ENCODE measurements around the gene ITGB1BP1. TPM values are rescaled to one million over a fixed set of nuclear protein-coding genes. Genes with fewer than 3 reads are reported as not detected.
"Not testable (repeated sequence)": the region's sequence is repeated elsewhere in the genome, so short reads cannot be mapped to it uniquely, and the experiment has no call there.

The ITGB1BP1 gene
- total RNA-seq, 1 donor from 2014 or later = 25.4 TPM

GRCh38 chr2:9400268-9401058, 22.9 kb downstream of the ITGB1BP1 start:
- intact Hi-C loops (cut with DNase I) = no loop called here
- Histone ChIP-seq H3K4me3 (no peak overlapping the region), H3K27ac (peak overlapping the region in 1 of 2 donors; percentile 11), H3K9me3 (no peaks in the 10 kb centered on the region), H3K36me3 (peaks cover 53 to 82% of the 10 kb centered on the region in 2 donors), H3K27me3 (no peaks in the 10 kb centered on the region), H3K4me1 (no peaks in the 10 kb centered on the region)
- TF ChIP-seq CTCF (IDR thresholded peaks at IDR 0.05) = no peak
- DNase-seq (ENCODE audit: low spot score in 2 of 2) = peak in 1 of 2 donors; percentile 35

GRCh38 chr2:9398881-9399780, 24.2 kb downstream of the ITGB1BP1 start:
- DNase-seq (ENCODE audit: low spot score in 2 of 2) = peak in 1 of 2 donors; percentile 61

GRCh38 chr2:9398251-9398650, 25.1 kb downstream of the ITGB1BP1 start:
- H3K4me1 ChIP-seq; DNase-seq (ENCODE audit: low spot score in 2 of 2); H3K27me3 ChIP-seq; H3K27ac ChIP-seq; H3K4me3 ChIP-seq; H3K9me3 ChIP-seq; intact Hi-C loops (cut with DNase I): not testable (repeated sequence)
- H3K36me3 ChIP-seq = peaks cover 56 to 79% of the 10 kb centered on the region in 2 donors

More at GRCh38 chr2:9398881-9399780, 24.2 kb downstream of the ITGB1BP1 start:
- no peaks in the 10 kb centered on the region for H3K9me3 ChIP-seq
- intact Hi-C loops (cut with DNase I) = no loop called here
- H3K4me1 ChIP-seq = no peaks in the 10 kb centered on the region
- no peak overlapping the region for H3K4me3 ChIP-seq
- H3K27ac ChIP-seq = peak overlapping the region; percentile 2 to 56
- TF ChIP-seq CTCF (IDR thresholded peaks at IDR 0.05) = no peak
- H3K27me3 ChIP-seq = no peaks in the 10 kb centered on the region
- H3K36me3 ChIP-seq = peaks cover 55 to 80% of the 10 kb centered on the region in 2 donors

GRCh38 chr2:9397201-9397600, 26.1 kb downstream of the ITGB1BP1 start:
- intact Hi-C loops (cut with DNase I) = no loop called here
- H3K4me1 ChIP-seq = no peaks in the 10 kb centered on the region
- no peaks in the 10 kb centered on the region for H3K9me3 ChIP-seq
- DNase-seq (ENCODE audit: low spot score in 2 of 2) = no peak
- no peak overlapping the region for H3K27ac ChIP-seq
- H3K4me3 ChIP-seq = no peak overlapping the region
- no peak for TF ChIP-seq CTCF (IDR thresholded peaks at IDR 0.05)
- no peaks in the 10 kb centered on the region for H3K27me3 ChIP-seq
- peaks cover 48 to 75% of the 10 kb centered on the region in 2 donors for H3K36me3 ChIP-seq

- no peaks in the 10 kb centered on the region for H3K4me1 ChIP-seq
- H3K27ac ChIP-seq = no peak overlapping the region
- H3K27me3 ChIP-seq = no peaks in the 10 kb centered on the region
- no peak for DNase-seq (ENCODE audit: low spot score in 2 of 2)
- intact Hi-C loops (cut with DNase I) = no loop called here
- no peak overlapping the region for H3K4me3 ChIP-seq
- H3K36me3 ChIP-seq = peaks cover 38 to 78% of the 10 kb centered on the region in 2 donors
- TF ChIP-seq CTCF (IDR thresholded peaks at IDR 0.05) = no peak
- no peaks in the 10 kb centered on the region for H3K9me3 ChIP-seq
Observed at GRCh38 chr2:9394816-9395215, 28.5 kb downstream of the ITGB1BP1 start.
